HG03103 (cell line): Measurements from ENCODE around the gene ASXL2.

Source experiments
- ATAC-seq: cut with Tn5 transposase; IDR thresholded peaks from one replicate; pipeline ENCODE4 v1.9.1; 2021; ENCODE audit warnings: low read depth; ENCODE audit not compliant: unreplicated experiment

The ASXL2 gene

GRCh38 chr2:25698752-25699151, 179.5 kb downstream of the ASXL2 start:
- no peak for ATAC-seq

DNA sequence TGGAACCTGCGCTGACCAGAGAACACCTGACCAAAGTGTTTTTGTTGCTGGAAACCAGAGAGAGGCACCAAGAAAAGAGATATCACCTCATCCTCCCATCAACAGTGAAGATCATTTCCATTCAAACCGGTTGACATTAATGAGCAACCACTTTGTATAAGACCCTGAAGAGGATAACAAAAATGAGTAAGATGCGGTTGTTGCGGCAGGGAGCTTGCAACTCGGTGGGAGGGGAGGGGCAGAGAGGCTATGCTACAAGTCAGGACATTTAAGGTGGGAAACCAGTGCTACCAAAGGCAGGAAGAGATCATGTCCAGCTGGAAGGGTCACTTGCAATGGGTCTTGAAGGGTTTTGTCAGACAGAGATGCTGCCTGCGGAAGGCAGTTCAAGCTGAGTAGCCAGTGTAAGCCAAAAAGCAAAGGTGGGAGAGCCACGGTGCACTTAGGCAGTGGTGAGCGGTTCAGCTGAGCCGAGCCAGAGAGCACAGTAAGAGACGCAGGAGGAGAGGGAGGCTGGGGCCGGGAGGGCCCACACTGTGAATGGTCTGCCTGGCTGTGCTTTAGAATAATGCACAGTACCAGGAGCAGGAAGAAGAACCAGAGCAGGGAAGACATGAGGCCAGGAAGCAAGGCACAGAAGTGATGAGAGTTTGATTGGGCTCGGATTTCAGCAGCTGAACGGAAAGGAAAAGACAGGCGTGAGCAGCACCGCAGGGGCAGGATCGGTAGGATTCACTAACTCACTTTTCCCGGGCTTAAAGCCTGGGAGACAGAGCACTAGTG, 180.5 kb downstream of the ASXL2 start:
- no peak for ATAC-seq

DNA sequence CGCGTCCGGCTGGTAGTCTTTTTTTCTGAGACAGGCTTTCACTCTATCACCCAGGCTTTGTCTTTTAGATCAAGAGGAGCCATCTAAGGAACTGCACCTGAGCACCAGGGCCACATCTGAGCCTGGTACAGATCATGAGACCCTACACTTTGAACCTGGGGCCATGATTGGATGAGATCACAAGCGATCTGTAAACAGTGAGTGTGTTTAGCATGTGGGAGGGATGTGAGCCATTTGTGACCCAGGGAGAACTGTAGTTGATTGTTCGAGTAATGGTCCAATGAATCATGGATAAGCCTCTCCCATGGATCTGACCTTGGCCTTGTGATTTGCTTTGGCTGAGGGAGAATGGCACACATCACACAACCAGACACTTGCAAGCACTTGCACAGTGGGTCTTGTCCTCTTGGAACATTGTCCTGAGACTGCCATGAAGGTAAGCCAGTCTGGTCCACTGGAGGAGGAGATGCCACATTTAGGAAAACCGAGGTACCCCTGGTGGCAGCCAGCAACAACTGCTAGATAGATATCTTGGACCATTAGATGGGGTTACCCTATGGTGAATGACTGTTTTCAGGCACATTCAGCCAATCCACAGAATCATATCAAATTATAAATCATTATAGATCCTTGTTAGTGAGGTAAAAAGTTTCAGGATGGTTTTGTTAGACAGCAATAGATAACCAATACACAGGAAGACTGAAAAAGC, 185.4 kb downstream of the ASXL2 start:
- ATAC-seq = no peak

DNA sequence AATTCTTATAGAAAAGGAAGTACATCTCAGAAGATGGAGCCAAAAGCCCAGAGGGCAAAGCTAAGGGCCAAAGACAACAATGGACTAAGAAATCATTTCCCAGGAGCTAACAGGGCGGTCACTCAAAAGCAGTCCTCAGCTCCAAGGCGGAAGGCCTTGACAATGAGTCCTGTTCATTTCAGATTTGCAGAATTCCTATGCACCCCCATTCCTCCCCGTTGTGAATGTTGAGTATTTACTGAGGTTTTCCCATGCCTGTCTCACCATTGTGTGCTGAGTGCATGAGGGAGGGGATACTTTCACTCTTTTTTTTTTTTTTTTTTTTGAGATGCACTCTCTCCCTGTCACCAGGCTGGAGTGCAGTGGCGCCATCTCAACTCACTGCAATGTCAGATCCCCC, 186.1 kb downstream of the ASXL2 start:
- no peak for ATAC-seq

GRCh38 chr2:25690058-25690457, 188.2 kb downstream of the ASXL2 start:
- no peak for ATAC-seq

GRCh38 chr2:25688236-25688635, 190.1 kb downstream of the ASXL2 start:
- ATAC-seq = no peak

GRCh38 chr2:25685741-25686140, 192.5 kb downstream of the ASXL2 start:
- no peak for ATAC-seq

DNA sequence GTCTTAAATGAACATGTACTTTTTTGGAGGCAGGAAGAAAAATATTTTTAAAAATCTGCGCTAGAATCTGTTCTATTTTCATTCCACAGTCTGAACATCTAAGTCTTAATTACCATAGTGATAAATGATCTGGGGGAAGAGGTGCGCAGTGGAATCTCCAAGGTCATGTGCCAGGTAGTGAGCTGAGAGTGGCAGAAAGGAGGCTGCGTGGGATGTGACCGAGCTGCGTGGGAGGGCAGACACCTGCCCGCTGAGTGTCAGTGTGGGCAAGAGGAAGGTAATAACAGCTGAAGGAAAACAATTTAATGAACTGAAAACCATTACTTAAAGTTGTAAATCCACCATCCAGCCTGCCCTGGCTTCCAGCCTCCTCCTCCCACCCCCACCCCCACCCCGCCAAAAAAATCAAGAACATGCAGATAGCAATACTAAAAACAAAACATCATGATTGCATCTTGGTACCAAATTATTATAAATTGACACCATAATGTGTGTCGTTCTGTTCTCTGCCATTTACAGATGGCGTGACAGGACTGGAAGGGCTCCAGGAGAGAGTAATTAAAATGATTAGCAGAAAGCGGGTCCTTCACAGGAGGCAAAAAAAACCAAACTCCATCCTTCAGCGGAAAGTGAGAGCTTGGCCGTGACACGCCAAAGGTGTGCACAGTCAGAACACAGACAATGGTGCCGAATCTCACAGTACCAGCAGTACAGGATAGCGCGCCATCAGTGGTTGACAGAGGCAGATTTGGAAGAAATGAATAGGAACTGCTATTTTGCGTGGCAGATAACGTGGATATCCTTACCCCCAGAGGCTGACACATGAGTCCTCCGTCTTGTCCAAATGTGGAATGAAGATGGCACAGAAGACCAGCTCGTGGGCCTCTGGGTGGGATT, 193.5 kb downstream of the ASXL2 start:
- ATAC-seq = no peak
